Stimulated activated CD8-positive, alpha-beta memory T cell treated with anti-CD3 and anti-CD28 coated beads, Interleukin-7, amount 100 ng/mL, for 48 hours (primary cell): ENCODE data around the gene KCTD16.
A peak's percentile ranks its signal among the peaks of the same experiment; 100 is the strongest.

Experiments
- DNase-seq, 2 donors: peaks; one replicate each; pipeline ENCODE4 v3.0.0-alpha.2; 2020; ENCODE audit warnings: low read depth in 1 of 2; ENCODE audit errors: extremely low read depth in 1 of 2

The KCTD16 gene

GRCh38 chr5:144170276-144171024 lies at the start of gene KCTD16, which contains the start of gene YIPF5:
KCTD16 (plus strand) TSS chr5:144170873.
YIPF5 (minus strand) TSS chr5:144170659; CDS start chr5:144169955, 704 bp downstream.
- DNase-seq = peak; percentile 94 to 97

- no peak for DNase-seq
These were observed 49.1 kb upstream of the KCTD16 start for GRCh38 chr5:144121577-144121976.

GRCh38 chr5:144122081-144122480 lies 48.6 kb upstream of the KCTD16 start:
- DNase-seq = no peak

GRCh38 chr5:144122641-144123040 lies 48.0 kb upstream of the KCTD16 start:
- DNase-seq = no peak

DNA sequence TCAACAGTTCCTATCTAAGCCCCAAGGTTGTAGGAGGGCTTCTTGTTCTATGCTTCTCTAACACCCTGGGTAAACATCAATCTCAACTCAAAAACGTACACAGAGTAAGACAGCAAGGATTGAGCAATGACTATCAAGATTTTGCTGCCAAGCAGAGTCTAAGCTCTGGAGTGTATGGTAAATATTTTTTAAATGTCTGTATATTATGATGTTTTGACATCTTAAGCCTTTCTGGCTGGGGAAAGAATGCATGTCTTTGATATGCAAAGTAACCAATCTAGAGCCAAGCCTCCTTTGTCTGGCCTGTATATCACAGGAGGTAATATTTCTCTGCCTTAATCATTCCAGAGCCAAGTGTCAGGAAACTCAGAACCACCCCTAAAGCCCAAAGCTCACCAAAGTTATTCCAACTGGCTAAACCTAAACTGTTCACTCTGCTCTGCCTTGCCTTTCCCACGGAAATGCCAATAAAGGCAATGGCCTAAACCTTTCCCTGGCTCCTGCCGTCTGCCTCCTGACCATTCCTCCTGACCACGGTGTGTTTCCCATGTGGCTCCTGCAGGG lies 45.4 kb upstream of the KCTD16 start:
- no peak for DNase-seq

- DNase-seq = no peak
These were observed 44.0 kb upstream of the KCTD16 start for GRCh38 chr5:144126707-144127106.

DNA sequence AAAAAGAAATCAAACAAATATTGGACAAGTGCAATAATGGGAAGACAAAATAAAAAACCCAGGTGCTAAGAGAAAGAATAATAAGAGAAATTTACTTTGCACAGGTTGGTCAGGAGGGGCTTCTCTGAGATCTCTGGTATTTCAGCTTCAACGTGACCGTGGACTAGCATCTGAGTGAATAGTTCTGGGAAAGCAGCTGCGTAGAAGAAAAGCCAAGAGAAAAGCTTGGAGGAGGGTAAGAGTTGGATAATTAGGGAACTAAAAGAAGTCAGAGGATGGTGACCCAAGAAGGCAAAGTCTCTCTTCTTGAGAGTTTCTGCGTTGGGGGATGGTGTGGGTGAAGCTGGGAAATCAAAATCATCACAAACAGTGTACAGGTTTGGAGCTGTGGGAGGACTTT lies 41.8 kb upstream of the KCTD16 start:
- DNase-seq = no peak

DNA sequence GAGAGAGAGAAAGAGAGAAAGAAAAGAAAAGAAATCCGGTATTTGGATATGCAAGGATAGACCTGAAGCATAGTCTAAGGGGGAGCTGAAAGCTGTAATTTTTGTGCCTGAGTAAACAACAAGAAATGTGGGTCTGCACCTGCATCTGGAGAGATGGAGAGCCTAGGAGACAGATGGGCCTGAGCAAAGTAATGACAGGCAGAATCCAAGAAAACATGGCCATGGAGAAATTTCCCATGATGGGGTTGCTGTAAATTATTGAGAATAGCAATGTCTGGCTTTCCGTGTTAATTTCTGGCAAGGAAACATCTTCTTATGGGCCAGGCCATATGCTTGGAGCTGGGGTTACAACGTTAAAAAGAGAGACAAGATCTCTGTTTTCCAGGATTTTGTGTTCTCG lies 40.4 kb upstream of the KCTD16 start:
- no peak for DNase-seq

GRCh38 chr5:144131261-144131660 lies 39.4 kb upstream of the KCTD16 start:
- no peak for DNase-seq

- DNase-seq = no peak
These were observed 37.5 kb upstream of the KCTD16 start for GRCh38 chr5:144133050-144133633.

GRCh38 chr5:144134194-144134826 lies 36.4 kb upstream of the KCTD16 start:
- DNase-seq = no peak

GRCh38 chr5:144135113-144135762 lies 35.4 kb upstream of the KCTD16 start:
- DNase-seq = no peak

DNA sequence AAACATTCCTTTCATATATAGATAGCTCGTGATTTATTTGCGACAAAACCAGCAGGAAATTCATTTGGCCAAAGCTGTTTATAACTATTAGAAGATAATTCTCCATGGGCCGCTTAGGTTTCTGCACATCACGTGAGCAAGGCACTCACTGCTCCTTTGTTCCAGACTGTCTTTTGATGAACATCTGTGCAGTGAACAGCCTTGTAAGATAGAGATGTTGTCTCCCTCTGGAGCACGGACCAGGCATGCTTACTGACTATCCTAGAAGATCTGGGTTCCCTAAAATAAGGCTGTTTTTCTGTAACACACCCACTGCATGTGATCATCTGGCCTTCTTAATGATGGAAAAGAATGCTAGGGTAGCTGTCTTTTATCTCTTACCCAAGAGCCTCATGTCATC lies 31.1 kb upstream of the KCTD16 start:
- no peak for DNase-seq

- no peak for DNase-seq
These were observed 29.1 kb upstream of the KCTD16 start for GRCh38 chr5:144141585-144141984.

DNA sequence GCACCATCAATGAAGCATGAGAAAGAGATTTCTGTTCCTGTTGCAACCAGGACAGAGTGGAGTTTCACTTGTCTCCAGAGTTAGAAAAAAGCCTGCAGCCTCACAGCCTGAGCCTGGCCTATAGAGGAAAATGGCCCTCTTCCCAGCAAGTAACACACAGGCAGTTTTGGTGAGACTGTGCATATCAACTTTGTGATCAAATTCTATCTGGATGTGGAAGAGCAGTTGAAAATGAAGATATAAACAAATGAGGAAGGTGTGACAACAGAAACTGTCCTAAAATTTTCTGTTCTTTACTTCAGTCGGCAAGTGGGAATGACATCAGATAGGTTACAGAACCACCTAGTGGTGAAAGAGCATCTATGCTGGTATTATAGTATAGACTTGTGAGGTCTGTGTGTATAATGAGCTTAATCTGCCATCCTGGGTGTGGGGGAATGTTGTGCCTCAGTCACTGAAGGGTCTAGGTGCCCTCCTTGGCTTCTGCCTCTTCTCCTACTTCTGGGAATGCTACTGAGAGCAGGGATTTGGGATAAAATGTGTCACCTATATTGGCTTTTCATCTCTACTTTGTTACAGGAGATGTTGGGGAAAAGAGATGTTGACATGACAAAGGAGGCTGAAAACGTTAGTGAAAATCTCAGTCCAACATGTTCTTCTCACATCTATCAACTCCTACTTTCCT lies 28.4 kb upstream of the KCTD16 start:
- DNase-seq = no peak

- DNase-seq = no peak
These were observed 27.9 kb upstream of the KCTD16 start for GRCh38 chr5:144142824-144143162.

GRCh38 chr5:144143625-144144024 lies 27.0 kb upstream of the KCTD16 start:
- DNase-seq = no peak

DNA sequence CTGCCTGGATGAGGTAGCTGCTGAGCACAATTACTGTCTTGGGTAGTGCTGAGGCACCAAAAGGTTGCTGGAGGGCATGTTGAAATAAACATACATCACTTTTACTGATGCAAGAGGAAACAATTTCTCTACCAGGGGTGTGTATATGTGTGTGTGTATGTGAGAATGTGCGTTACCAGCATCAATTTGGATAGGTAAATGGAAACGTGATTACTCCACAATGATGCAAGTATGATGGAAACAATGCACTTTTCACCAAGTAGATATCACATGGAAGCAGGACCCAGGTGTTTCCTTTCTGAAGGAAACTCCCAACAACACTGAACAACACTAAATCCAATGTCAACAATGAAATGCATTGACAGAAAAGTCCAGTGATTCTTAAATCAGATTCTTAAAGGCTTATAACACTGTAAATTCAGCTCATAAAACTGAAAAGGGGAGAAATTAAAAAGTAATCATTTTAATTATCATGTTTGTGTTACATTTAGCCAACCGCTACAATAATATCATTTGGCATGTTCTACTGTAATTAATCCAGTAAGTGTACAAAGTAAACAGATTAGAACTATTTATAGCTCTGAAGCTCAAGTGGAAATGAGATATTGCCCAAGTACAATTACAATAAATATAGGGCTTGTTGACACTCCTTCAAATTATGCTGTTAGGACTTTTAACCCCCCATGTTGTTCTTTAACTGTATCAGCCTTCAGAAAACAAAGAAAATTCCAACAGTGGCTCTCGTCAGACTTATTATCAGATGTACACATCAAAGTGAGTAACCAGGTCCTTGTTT lies 25.5 kb upstream of the KCTD16 start:
- DNase-seq = no peak

- DNase-seq = no peak
These were observed 19.6 kb upstream of the KCTD16 start for GRCh38 chr5:144151026-144151425.

GRCh38 chr5:144156767-144157171 lies 13.9 kb upstream of the KCTD16 start:
- no peak for DNase-seq
